ENCODE results near the gene ASB14.

ASB14 gene

DNA sequence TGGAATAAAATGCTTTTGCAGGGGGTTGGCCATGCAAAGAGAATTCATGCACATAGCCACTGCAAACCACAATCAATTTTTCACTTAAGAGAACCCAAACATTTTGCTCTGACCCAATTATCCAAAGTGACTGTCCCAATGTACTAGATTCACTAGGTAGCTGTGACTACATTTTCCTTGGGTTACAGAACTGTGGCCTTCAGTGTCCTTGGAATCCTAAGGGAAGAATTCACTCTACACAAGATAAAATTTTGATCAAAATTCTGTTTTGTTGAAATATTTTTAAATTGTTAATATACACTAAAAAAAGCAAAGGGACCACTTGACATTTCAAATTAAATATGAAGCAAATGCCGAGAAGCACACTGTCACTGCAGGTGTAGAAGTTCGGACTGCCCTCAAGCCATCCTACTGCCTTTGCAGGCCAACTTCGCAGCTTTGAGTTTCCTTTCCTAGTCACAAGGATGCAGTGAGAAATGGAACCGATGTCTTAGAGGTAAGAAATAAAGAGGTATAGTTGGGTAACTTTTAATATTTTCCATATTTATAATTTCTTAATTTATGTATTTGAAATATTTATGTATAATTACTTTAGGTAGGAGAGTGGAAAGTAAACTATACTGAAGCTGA, 527 bp upstream of the ASB14 start:
- Histone ChIP-seq H3K9me3 (ENCODE audit: control insufficient read depth, low read length) (no peaks in the 10 kb centered on the region), H3K36me3 (ENCODE audit: control insufficient read depth, insufficient read depth, low read length) (no peaks in the 10 kb centered on the region), H3K4me1 (ENCODE audit: control insufficient read depth, insufficient read depth, low read length, poor library complexity, severe bottlenecking) (no peaks in the 10 kb centered on the region), H3K4me3 (ENCODE audit: extremely low read depth, insufficient read depth, low read length, poor library complexity, severe bottlenecking) (no peak overlapping the region), H3K27ac (ENCODE audit: low read depth, low read length, severe bottlenecking) (no peak overlapping the region)
- WGBS, 2 experiments (ENCODE audit: insufficient coverage in 2 of 2) = 94 to 100% methylated on average over 2 to 3 of the region's 4 CpGs

DNA sequence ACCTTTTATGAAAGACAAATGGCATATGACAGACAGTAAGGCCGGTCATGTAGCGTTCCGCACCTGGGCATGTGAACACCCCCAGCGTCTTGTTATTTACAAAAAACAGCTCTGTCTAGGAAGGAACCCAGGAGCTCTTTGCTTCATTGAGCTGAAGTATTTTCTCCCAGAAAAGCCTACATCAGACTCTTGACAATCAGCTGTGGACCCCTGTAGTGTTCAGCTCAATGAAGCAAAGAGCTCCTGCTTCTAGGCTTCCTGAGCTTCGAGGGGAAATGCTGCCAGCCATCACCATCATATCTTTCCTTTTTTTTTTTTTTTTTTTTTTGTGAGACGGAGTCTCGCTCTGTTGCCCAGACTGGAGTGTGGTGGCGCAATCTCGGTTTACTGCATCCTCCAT, 4.1 kb downstream of the ASB14 start:
- Histone ChIP-seq H3K4me3 (ENCODE audit: extremely low read depth, insufficient read depth, low read length, poor library complexity, severe bottlenecking) (no peak overlapping the region), H3K27ac (ENCODE audit: low read depth, low read length, severe bottlenecking) (no peak overlapping the region), H3K4me1 (ENCODE audit: control insufficient read depth, insufficient read depth, low read length, poor library complexity, severe bottlenecking) (no peaks in the 10 kb centered on the region), H3K36me3 (ENCODE audit: control insufficient read depth, insufficient read depth, low read length) (no peaks in the 10 kb centered on the region), H3K9me3 (ENCODE audit: control insufficient read depth, low read length) (peaks cover 5% of the 10 kb centered on the region)
- WGBS, 2 experiments (ENCODE audit: insufficient coverage in 2 of 2) = 88 to 92% methylated on average over 4 to 8 of the region's 9 CpGs

DNA sequence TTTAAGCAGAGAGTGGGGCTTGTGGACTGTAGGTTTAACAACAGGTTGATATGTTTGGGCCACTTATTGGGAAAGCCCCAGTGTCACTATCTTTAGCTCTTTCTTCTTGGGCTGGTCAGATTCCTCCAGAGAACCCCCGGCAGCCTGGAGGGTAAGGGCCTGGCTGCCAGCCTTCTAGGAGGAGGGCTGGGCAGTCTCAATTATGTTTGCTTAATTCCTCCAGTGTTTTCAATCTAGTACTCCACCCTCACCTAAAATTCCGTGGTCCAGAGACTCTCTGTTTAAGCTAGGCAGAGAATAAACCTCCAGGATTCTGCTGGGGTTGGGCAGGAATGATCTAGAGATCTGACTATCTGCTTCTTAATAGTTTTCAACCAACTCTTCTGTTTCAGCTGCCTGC, 5.3 kb downstream of the ASB14 start:
- H3K27ac ChIP-seq (ENCODE audit: low read depth, low read length, severe bottlenecking) = no peak overlapping the region
- H3K4me1 ChIP-seq (ENCODE audit: control insufficient read depth, insufficient read depth, low read length, poor library complexity, severe bottlenecking) = peaks cover 5% of the 10 kb centered on the region
- peaks cover 5% of the 10 kb centered on the region for H3K9me3 ChIP-seq (ENCODE audit: control insufficient read depth, low read length)
- H3K36me3 ChIP-seq (ENCODE audit: control insufficient read depth, insufficient read depth, low read length) = no peaks in the 10 kb centered on the region
- WGBS, 2 experiments (ENCODE audit: insufficient coverage in 2 of 2) = 100% methylated on average over 1 of the region's 2 CpGs; no CpG with 5 or more reads in 1 of the 2 experiments
- no peak overlapping the region for H3K4me3 ChIP-seq (ENCODE audit: extremely low read depth, insufficient read depth, low read length, poor library complexity, severe bottlenecking)

DNA sequence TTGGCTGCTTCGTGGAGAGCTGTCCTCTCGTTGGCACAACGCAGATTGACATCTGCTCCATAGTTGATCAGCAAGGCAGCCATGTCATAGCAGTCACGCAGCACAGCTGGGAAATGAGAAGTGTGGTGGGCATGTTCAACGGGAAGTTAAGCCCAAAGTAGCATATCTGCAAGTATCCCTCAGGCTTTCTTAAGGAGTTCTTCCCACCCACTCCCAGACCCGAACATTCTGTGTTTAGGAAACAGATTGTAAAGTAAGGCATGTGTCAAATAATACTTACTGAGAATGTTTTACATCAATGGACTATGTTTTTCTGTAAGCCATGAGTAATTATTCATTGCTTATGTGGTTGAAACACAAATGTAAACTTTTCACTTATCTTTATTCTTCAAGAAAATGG, 9.2 kb downstream of the ASB14 start:
- 94 to 100% methylated on average over 4 to 5 of the region's 6 CpGs for WGBS, 2 experiments (ENCODE audit: insufficient coverage in 2 of 2)
- no peak overlapping the region for H3K27ac ChIP-seq (ENCODE audit: low read depth, low read length, severe bottlenecking)
- H3K4me1 ChIP-seq (ENCODE audit: control insufficient read depth, insufficient read depth, low read length, poor library complexity, severe bottlenecking) = peaks cover 13% of the 10 kb centered on the region

DNA sequence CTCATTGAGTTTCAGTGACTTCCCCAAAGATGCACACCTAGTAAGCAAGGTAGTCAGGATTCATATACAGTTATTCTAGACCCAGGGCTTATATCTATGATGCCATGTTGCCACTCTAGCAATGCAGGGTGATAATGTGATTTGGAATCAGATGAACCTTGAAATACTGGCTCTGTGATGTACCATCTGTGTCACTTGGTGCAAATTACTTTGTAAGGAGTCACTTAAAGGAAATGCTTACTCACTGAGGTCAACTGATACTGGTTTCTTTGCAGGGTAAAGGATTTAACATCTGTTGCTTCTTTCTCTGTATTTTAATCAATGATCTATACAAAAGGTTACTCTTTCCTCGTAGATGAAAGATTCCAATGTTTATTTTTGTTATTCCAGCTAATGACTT, 10.8 kb downstream of the ASB14 start:
- peak overlapping the region; percentile 17 for H3K27ac ChIP-seq (ENCODE audit: low read depth, low read length, severe bottlenecking)
- H3K4me1 ChIP-seq (ENCODE audit: control insufficient read depth, insufficient read depth, low read length, poor library complexity, severe bottlenecking) = peaks cover 13% of the 10 kb centered on the region
- H3K4me3 ChIP-seq (ENCODE audit: extremely low read depth, insufficient read depth, low read length, poor library complexity, severe bottlenecking) = no peak overlapping the region
- peaks cover 9% of the 10 kb centered on the region for H3K9me3 ChIP-seq (ENCODE audit: control insufficient read depth, low read length)
- no CpG with 5 or more reads among the region's 1 CpG for WGBS, 2 experiments (ENCODE audit: insufficient coverage in 2 of 2)
- peaks cover 3% of the 10 kb centered on the region for H3K36me3 ChIP-seq (ENCODE audit: control insufficient read depth, insufficient read depth, low read length)

More for the DNA sequence above, 9.2 kb downstream of the ASB14 start:
- peaks cover 10% of the 10 kb centered on the region for H3K9me3 ChIP-seq (ENCODE audit: control insufficient read depth, low read length)
- no peak overlapping the region for H3K4me3 ChIP-seq (ENCODE audit: extremely low read depth, insufficient read depth, low read length, poor library complexity, severe bottlenecking)
- H3K36me3 ChIP-seq (ENCODE audit: control insufficient read depth, insufficient read depth, low read length) = peaks cover 3% of the 10 kb centered on the region

DNA sequence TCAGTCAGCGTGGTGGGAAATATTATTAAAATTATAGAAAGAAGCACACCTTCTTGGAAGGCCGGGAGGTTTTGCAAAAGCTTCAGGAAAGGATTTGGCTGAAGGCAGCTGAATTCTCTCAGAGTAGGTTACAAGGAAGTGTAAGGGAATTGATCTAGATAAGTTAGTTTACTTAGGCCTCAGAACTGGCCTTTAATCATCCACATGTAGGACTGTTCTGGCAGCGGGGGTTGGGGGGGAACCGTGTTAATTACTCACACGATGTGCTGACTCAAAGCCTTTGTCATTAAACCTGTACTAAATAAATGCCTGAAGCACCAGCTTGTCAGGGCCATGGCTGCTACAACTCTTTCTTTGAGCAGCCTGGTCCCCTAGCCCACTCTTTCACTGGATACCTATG, 12.8 kb downstream of the ASB14 start:
- H3K4me3 ChIP-seq (ENCODE audit: extremely low read depth, insufficient read depth, low read length, poor library complexity, severe bottlenecking) = no peak overlapping the region
- H3K27ac ChIP-seq (ENCODE audit: low read depth, low read length, severe bottlenecking) = no peak overlapping the region
- peaks cover 13% of the 10 kb centered on the region for H3K4me1 ChIP-seq (ENCODE audit: control insufficient read depth, insufficient read depth, low read length, poor library complexity, severe bottlenecking)
- WGBS, 2 experiments (ENCODE audit: insufficient coverage in 2 of 2) = 92 to 93% methylated on average over 3 to 5 of the region's 5 CpGs
- peaks cover 6% of the 10 kb centered on the region for H3K36me3 ChIP-seq (ENCODE audit: control insufficient read depth, insufficient read depth, low read length)
- peaks cover 5% of the 10 kb centered on the region for H3K9me3 ChIP-seq (ENCODE audit: control insufficient read depth, low read length)

DNA sequence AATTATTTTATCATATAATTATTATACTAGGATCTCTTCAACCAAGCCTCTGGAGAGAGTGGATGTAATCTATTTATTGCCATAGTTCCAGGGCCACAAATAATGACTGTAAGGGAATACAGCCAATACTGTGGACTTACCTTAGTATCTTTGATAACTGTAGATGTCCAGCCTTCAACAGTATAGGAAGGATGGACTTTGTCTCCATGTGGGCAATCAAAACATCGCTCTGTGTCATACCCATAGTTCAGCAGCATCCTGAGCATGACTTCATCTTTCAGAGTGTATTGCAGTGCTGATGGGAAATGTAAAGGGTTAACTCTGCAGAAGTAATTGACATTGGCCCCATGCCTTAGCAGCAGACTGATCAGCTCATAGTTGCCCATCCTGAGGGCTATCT, 14.2 kb downstream of the ASB14 start:
- peaks cover 5% of the 10 kb centered on the region for H3K9me3 ChIP-seq (ENCODE audit: control insufficient read depth, low read length)
- no peak overlapping the region for H3K27ac ChIP-seq (ENCODE audit: low read depth, low read length, severe bottlenecking)
- H3K36me3 ChIP-seq (ENCODE audit: control insufficient read depth, insufficient read depth, low read length) = peaks cover 8% of the 10 kb centered on the region
- WGBS, 2 experiments (ENCODE audit: insufficient coverage in 2 of 2) = no CpG with 5 or more reads among the region's 1 CpG
- no peak overlapping the region for H3K4me3 ChIP-seq (ENCODE audit: extremely low read depth, insufficient read depth, low read length, poor library complexity, severe bottlenecking)
- peaks cover 13% of the 10 kb centered on the region for H3K4me1 ChIP-seq (ENCODE audit: control insufficient read depth, insufficient read depth, low read length, poor library complexity, severe bottlenecking)

DNA sequence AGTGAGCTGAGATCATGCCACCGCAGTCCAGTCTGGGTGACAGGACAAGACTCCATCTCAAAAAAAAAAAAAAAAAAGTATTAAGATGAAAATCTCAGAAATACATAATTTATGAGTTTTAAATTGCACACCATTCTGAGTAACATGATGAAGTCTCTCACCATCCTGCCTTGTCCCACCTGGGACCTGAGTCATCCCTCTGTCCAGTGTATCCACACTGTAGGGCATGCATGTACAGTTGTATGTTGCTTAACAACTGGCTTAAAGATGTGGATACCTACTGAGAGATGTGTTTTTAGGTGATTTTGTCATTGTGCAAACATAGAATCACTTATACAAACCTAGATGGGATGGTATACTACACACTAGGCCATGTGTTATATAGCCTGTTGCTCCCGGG, 17.1 kb downstream of the ASB14 start:
- WGBS, 2 experiments (ENCODE audit: insufficient coverage in 2 of 2) = no CpG with 5 or more reads among the region's 2 CpGs
- H3K36me3 ChIP-seq (ENCODE audit: control insufficient read depth, insufficient read depth, low read length) = peaks cover 8% of the 10 kb centered on the region

DNA sequence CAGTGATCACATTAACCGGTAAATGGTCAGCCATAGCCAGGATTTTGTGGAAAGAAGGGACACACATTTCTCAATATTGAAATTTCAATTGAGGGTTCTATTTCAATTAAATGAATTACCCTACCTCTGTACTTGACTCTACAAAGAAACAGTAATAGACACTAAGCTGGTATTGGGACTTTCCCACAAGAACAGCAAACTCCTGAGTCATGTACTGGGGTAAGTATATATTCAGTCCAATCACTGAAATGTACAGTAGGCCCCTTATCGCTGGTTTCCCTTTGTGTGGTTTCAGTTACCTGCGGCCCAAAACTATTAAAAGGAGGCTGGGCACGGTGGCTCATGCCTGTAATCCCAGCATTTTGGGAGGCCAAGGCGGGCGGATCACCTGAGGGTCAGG, 17.6 kb downstream of the ASB14 start:
- 96% methylated on average over 3 to 5 of the region's 6 CpGs for whole genome bisulfite sequencing, 2 experiments (ENCODE audit: insufficient coverage in 2 of 2)

More for the DNA sequence above, 17.1 kb downstream of the ASB14 start:
- Histone ChIP-seq H3K4me3 (ENCODE audit: extremely low read depth, insufficient read depth, low read length, poor library complexity, severe bottlenecking) (no peak overlapping the region), H3K9me3 (ENCODE audit: control insufficient read depth, low read length) (peaks cover 5% of the 10 kb centered on the region), H3K4me1 (ENCODE audit: control insufficient read depth, insufficient read depth, low read length, poor library complexity, severe bottlenecking) (no peaks in the 10 kb centered on the region), H3K27ac (ENCODE audit: low read depth, low read length, severe bottlenecking) (no peak overlapping the region)

DNA sequence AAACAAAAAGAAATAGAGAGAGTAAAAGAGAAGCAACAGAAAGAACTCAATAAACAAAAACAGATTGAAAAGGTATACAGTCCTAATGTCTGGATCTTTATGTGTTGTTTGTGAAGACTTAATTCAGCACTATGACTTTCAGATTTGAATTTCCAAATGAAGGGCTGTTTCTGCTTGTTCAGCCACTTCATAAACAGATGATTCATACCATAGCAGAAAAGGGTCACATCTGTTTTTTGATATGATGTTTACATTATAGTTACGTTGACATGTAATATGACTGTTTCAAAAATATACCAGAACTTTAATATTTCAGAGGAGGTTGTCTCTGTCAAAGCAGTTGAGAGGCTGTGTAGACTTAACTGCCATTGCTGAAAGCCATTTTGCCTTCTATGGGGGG, 24.1 kb downstream of the ASB14 start:
- no peaks in the 10 kb centered on the region for H3K9me3 ChIP-seq (ENCODE audit: control insufficient read depth, low read length)
- peaks cover 51% of the 10 kb centered on the region for H3K36me3 ChIP-seq (ENCODE audit: control insufficient read depth, insufficient read depth, low read length)
- H3K27ac ChIP-seq (ENCODE audit: low read depth, low read length, severe bottlenecking) = no peak overlapping the region
- no peak overlapping the region for H3K4me3 ChIP-seq (ENCODE audit: extremely low read depth, insufficient read depth, low read length, poor library complexity, severe bottlenecking)
- H3K4me1 ChIP-seq (ENCODE audit: control insufficient read depth, insufficient read depth, low read length, poor library complexity, severe bottlenecking) = no peaks in the 10 kb centered on the region
- WGBS, 2 experiments (ENCODE audit: insufficient coverage in 2 of 2) = no CpG with 5 or more reads among the region's 1 CpG

More for the DNA sequence above, 17.6 kb downstream of the ASB14 start:
- H3K4me1 ChIP-seq (ENCODE audit: control insufficient read depth, insufficient read depth, low read length, poor library complexity, severe bottlenecking) = no peaks in the 10 kb centered on the region
- H3K36me3 ChIP-seq (ENCODE audit: control insufficient read depth, insufficient read depth, low read length) = peaks cover 8% of the 10 kb centered on the region
- peaks cover 3% of the 10 kb centered on the region for H3K9me3 ChIP-seq (ENCODE audit: control insufficient read depth, low read length)
- H3K27ac ChIP-seq (ENCODE audit: low read depth, low read length, severe bottlenecking) = no peak overlapping the region
- H3K4me3 ChIP-seq (ENCODE audit: extremely low read depth, insufficient read depth, low read length, poor library complexity, severe bottlenecking) = no peak overlapping the region

DNA sequence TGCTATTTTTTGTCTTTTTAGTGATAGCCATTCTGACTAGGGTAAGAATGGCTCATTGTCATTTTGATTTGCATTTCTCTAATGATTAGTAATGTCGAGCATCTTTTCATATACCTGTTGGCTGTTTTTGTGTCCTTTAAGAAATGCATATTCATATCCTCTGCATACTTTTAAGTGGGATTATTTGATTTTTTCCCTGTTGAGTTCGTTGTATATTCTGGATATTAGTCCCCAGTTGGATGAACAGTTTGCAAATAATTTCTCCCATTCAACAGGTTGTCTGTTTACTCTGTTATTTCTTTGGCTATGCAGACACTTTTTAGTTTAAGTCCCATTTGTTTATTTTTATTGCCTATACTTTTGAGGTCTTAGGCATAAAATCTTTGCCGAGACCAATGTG, 30.6 kb downstream of the ASB14 start:
- H3K4me3 ChIP-seq (ENCODE audit: extremely low read depth, insufficient read depth, low read length, poor library complexity, severe bottlenecking) = no peak overlapping the region
- no peak overlapping the region for H3K27ac ChIP-seq (ENCODE audit: low read depth, low read length, severe bottlenecking)
- H3K4me1 ChIP-seq (ENCODE audit: control insufficient read depth, insufficient read depth, low read length, poor library complexity, severe bottlenecking) = no peaks in the 10 kb centered on the region
- H3K9me3 ChIP-seq (ENCODE audit: control insufficient read depth, low read length) = no peaks in the 10 kb centered on the region
- WGBS, 2 experiments (ENCODE audit: insufficient coverage in 2 of 2) = 100% methylated on average over 1 of the region's 3 CpGs; no CpG with 5 or more reads in 1 of the 2 experiments
- peaks cover 80% of the 10 kb centered on the region for H3K36me3 ChIP-seq (ENCODE audit: control insufficient read depth, insufficient read depth, low read length)
